SIG-M5 treated with dmso at 0.1 percent for 504 hours (cell line): ENCODE results near the gene DLG2.
"Not testable (repeated sequence)": the region's sequence is repeated elsewhere in the genome, so short reads cannot be mapped to it uniquely, and the experiment has no call there.

ENCODE experiments used
- DNase-seq: peaks from one replicate; lab custom pipeline; 2025; ENCODE audit not compliant: unreplicated experiment; lab: John Stamatoyannopoulos, UW

Gene DLG2

GRCh38 chr11:85133636-85134035 is 493.5 kb downstream of the DLG2 start:
- DNase-seq = no peak

GRCh38 chr11:85132851-85133585 is 494.1 kb downstream of the DLG2 start:
- DNase-seq = no peak

GRCh38 chr11:85127349-85127748 is 499.8 kb downstream of the DLG2 start:
- no peak for DNase-seq

- DNase-seq = peak; percentile 67
Observed at GRCh38 chr11:85123752-85124231, 503.4 kb downstream of the DLG2 start.

- DNase-seq = no peak
Observed at GRCh38 chr11:85118151-85118550, 509.0 kb downstream of the DLG2 start.

- DNase-seq = no peak
Observed at GRCh38 chr11:85115798-85116197, 511.3 kb downstream of the DLG2 start.

- no peak for DNase-seq
Observed at GRCh38 chr11:85114786-85115185, 512.4 kb downstream of the DLG2 start.

GRCh38 chr11:85110246-85110645 is 516.9 kb downstream of the DLG2 start:
- not testable (repeated sequence) for DNase-seq

- no peak for DNase-seq
Observed at GRCh38 chr11:85109141-85109540, 518.0 kb downstream of the DLG2 start.

- no peak for DNase-seq
Observed at GRCh38 chr11:85105868-85106267, 521.3 kb downstream of the DLG2 start.

- no peak for DNase-seq
Observed at GRCh38 chr11:85099522-85099921, 527.6 kb downstream of the DLG2 start.

- DNase-seq = no peak
Observed at GRCh38 chr11:85098996-85099395, 528.1 kb downstream of the DLG2 start.

- peak; percentile 42 for DNase-seq
Observed at GRCh38 chr11:85096939-85097338, 530.2 kb downstream of the DLG2 start.

- DNase-seq = no peak
Observed at GRCh38 chr11:85095239-85095638, 531.9 kb downstream of the DLG2 start.

- no peak for DNase-seq
Observed at GRCh38 chr11:85094795-85095194, 532.3 kb downstream of the DLG2 start.

GRCh38 chr11:85089654-85090053 is 537.5 kb downstream of the DLG2 start:
- no peak for DNase-seq

- no peak for DNase-seq
Observed at GRCh38 chr11:85088286-85088685, 538.9 kb downstream of the DLG2 start.

GRCh38 chr11:85086504-85087284 is 540.5 kb downstream of the DLG2 start:
- DNase-seq = peak; percentile 15

GRCh38 chr11:85076535-85077330 is 550.4 kb downstream of the DLG2 start:
- no peak for DNase-seq

- DNase-seq = no peak
Observed at GRCh38 chr11:85062659-85063058, 564.5 kb downstream of the DLG2 start.

GRCh38 chr11:85052636-85053035 is 574.5 kb downstream of the DLG2 start:
- no peak for DNase-seq
